Fibroblast of pulmonary artery (primary cell): ENCODE measurements around the gene MAP4K4.
A peak's percentile ranks its signal among the peaks of the same experiment; 100 is the strongest.

ENCODE experiments used
- DNase-seq: peaks from one replicate; pipeline ENCODE4 v3.0.0-alpha.2; 2010; ENCODE audit warnings: low read depth
- H3K4me3 ChIP-seq: replicated peaks from 2 replicates; pipeline ENCODE4 v1.5.1; 2011; ENCODE audit warnings: low read depth, mild to moderate bottlenecking, control low read depth, low read length, moderate library complexity
- TF ChIP-seq, protein P1 (sequence below): IDR thresholded peaks from 2 replicates; pipeline ENCODE4 v1.5.1; 2011; ENCODE audit warnings: mild to moderate bottlenecking, control low read depth, low read length, inconsistent platforms; ENCODE audit errors: missing control alignments

The MAP4K4 gene

DNA sequence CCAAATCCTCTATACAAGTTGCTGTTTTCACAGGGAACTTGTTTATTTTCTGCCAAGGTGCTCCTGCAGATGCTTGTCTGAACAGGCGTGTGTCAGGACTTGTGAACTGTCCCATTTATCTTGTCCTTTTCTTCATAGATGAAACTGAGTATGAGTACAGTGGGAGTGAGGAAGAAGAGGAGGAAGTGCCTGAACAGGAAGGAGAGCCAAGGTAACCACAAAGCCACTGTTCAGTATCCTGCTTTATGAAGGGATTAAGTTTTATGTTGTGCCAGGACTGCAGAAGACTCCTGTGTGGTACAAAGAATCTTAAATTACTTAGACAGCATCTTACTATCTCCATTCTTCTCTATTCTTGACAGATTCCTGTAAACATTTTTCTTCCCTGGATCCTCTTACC, 145.0 kb downstream of the MAP4K4 start:
- no peak overlapping the region for H3K4me3 ChIP-seq
- DNase-seq = no peak
- TF ChIP-seq, protein P1, sequence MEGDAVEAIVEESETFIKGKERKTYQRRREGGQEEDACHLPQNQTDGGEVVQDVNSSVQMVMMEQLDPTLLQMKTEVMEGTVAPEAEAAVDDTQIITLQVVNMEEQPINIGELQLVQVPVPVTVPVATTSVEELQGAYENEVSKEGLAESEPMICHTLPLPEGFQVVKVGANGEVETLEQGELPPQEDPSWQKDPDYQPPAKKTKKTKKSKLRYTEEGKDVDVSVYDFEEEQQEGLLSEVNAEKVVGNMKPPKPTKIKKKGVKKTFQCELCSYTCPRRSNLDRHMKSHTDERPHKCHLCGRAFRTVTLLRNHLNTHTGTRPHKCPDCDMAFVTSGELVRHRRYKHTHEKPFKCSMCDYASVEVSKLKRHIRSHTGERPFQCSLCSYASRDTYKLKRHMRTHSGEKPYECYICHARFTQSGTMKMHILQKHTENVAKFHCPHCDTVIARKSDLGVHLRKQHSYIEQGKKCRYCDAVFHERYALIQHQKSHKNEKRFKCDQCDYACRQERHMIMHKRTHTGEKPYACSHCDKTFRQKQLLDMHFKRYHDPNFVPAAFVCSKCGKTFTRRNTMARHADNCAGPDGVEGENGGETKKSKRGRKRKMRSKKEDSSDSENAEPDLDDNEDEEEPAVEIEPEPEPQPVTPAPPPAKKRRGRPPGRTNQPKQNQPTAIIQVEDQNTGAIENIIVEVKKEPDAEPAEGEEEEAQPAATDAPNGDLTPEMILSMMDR = no peak

DNA sequence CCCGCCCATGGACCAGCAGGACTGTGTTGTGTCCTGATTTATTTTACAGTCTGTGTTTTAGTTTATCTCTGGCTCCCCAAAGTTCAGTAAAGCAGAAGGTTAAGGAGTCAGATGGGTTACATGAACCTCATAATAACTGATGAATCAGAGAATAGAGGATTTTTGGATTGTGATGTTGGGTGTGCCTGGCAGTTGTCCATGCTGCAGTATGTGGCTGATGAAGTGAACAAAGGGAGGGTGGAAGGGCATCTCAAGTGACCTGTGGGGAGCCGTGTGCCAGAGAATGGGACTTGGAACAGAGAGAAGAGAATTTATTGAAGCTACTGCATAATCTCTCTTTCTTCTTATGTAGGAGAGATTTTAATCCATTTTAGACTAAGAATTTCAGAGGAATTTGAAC, 145.5 kb downstream of the MAP4K4 start:
- H3K4me3 ChIP-seq = no peak overlapping the region
- no peak for DNase-seq
- TF ChIP-seq, protein P1 = no peak

DNA sequence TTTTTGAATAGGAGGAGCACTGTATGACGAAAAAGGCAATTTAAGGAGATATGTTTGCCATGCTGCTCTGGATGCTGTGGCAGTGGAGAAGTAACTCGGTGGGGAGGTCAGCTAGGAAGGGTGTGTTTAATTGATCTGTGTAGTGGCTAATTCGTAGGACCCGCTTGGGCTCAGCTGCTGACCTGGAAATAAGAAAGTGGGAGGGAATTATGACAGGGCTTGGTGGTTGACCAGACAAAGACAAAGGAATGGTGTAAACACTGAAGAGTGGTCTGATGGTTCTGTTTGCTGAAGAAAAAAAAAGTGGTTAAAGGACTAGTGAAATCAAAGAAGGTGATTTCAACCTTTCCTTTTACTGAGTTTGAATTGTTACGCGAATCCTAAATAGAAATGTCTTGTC, 146.0 kb downstream of the MAP4K4 start:
- TF ChIP-seq, protein P1 = no peak
- H3K4me3 ChIP-seq = no peak overlapping the region
- DNase-seq = no peak

DNA sequence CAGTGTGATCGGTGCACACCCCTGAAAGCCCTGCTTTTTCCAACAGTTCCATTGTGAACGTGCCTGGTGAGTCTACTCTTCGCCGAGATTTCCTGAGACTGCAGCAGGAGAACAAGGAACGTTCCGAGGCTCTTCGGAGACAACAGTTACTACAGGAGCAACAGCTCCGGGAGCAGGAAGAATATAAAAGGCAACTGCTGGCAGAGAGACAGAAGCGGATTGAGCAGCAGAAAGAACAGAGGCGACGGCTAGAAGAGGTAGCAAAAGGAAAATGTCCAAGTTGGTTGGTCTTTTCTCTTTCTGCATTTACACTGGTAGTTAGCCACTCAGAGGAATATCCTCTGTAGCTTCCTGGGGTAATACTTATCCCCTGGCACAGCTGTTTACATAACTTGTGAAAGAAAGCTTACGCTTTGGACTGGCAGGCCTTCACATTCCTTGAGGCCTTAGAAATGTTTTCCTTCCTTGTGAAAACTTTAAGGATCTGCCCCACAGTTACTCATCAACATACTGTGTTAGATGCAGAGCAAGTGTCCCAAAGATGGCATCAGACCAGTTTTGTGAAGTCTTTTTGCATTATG, 146.6 kb downstream of the MAP4K4 start:
- DNase-seq = peak; percentile 63
- H3K4me3 ChIP-seq = no peak overlapping the region
- TF ChIP-seq, protein P1 = no peak

DNA sequence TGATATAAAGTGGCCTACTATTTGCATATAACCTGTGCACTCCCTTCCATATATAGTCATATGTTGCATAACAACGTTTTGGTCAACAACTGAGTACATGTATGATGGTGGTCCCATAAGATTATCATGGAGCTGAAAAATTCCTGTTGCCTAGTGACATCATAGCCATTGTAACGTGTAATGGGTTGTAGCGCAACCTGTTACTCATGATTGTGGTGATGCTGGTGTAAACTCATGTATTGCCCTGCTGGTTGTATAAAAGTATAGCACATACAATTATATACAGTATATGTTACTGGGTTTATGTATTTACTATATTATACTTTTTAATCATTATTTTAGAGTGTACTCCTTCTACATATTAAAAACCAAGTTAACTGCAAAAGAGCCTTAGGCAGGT, 149.5 kb downstream of the MAP4K4 start:
- H3K4me3 ChIP-seq = no peak overlapping the region
- no peak for DNase-seq

DNA sequence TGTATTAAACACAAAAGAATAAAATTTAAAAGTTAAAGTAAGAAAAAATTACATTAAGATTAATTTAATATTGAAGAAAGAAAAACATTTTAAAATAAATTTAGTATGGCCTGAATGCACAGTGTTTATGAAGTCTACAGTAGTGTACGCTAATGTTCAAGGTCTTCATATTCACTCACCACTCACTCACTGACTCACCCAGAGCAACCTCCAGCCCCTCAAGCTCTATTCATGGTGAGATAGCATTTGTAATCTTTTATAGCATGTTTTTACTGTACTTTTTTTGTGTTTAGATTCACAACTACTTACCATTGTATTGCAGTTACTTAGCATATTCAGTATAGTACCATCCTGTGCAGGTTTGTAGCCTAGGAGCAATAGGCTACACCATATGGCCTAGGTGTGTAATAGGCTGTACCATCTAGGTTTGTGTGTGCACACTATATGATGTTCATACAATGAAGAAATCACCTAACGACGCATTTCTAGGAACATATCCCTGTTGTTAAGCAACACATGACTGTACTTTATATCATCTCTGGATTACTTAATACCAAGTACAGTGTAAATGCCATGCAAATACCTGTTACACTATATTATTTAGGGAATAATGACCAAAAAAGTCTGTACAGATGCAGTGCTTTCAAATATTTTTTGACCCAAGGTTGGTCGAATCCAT, 150.3 kb downstream of the MAP4K4 start:
- TF ChIP-seq, protein P1 = no peak
- DNase-seq = no peak
- no peak overlapping the region for H3K4me3 ChIP-seq

More for the DNA sequence above, 149.5 kb downstream of the MAP4K4 start:
- TF ChIP-seq, protein P1 = no peak
